ENCODE data around the gene TMEM169.

DNA sequence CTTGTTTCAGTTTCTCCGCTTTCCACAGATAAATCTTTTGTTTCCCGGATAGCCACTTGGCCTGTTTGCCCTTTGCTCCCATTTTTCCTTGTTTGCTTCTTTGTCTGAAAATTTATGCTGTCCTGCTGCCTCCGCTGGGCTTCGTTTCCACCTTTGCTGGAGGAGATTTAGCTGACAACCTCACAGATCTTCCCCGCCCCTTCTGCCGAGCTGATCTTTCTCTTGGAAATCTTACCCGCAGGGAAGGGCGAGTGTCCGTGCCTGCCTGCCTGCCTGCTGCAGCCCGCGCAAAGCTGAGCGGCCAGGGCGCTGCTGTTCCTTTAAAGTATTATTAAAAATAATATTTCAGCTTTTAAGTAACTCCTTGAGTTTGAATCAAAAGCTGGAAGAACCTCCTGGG is 26.0 kb downstream of the TMEM169 start:
- TF ChIP-seq, protein P1, sequence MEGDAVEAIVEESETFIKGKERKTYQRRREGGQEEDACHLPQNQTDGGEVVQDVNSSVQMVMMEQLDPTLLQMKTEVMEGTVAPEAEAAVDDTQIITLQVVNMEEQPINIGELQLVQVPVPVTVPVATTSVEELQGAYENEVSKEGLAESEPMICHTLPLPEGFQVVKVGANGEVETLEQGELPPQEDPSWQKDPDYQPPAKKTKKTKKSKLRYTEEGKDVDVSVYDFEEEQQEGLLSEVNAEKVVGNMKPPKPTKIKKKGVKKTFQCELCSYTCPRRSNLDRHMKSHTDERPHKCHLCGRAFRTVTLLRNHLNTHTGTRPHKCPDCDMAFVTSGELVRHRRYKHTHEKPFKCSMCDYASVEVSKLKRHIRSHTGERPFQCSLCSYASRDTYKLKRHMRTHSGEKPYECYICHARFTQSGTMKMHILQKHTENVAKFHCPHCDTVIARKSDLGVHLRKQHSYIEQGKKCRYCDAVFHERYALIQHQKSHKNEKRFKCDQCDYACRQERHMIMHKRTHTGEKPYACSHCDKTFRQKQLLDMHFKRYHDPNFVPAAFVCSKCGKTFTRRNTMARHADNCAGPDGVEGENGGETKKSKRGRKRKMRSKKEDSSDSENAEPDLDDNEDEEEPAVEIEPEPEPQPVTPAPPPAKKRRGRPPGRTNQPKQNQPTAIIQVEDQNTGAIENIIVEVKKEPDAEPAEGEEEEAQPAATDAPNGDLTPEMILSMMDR (IDR thresholded peaks at IDR 0.05) = no peak
- no peak for TF ChIP-seq POLR2A (IDR thresholded peaks at IDR 0.05)
